K562 (cell line): ENCODE results near the gene ZMIZ1. TPM values are rescaled to one million over a fixed set of nuclear protein-coding genes. Genes with fewer than 3 reads are reported as not detected.

ENCODE experiments used
- MAX ChIP-seq: sonication (generic); formaldehyde crosslinking; IDR thresholded peaks from 2 replicates; pipeline ENCODE4 v1.9.0; 2022; ENCODE audit warnings: mild to moderate bottlenecking, missing genetic modification reagents
- polyA plus RNA-seq, 8 experiments: library from polyadenylated mRNA; depleted of rRNA in 4 of 8; stranded (reverse) in 5 of 8; unstranded in 3 of 8; fragments of >200 nt; fragmentation: Nextera tagmentation in 2 of 8; fragmentation: Illumina TruSeq in 1 of 8; extraction: Ambion mirVana in 2 of 8; extraction: Trizol in 1 of 8; gene quantifications; 2 replicates each; pipeline versions ENCODE4 v1.2.1 to v1.2.3, GENCODE V29; 2011 to 2014; ENCODE audit warnings: inconsistent platforms in 1 of 8, missing spikeins in 1 of 8
- total RNA-seq, 7 experiments: library from RNA; depleted of rRNA in 6 of 7; stranded (reverse); fragments of >200 nt in 6 of 7; fragmentation: Illumina TruSeq in 2 of 7; extraction: Trizol in 2 of 7; gene quantifications; 2 replicates each; pipeline versions ENCODE4 v1.2.1 to v1.2.3, GENCODE V29; 2011 to 2021; ENCODE audit warnings: low replicate concordance in 1 of 7
- TF ChIP-seq, protein P1 (sequence below): fragments of 150-350 bp; conservative IDR thresholded peaks from 2 replicates; pipeline ENCODE4 v1.6.1; 2014; ENCODE audit warnings: low read length
- TF ChIP-seq, protein P2 (sequence below): fragments of 250-450 bp; sonication (Bioruptor Pico); IDR thresholded peaks from 2 replicates; pipeline ENCODE4 v1.4.0; 2020
- TF ChIP-seq, protein P3 (sequence below), 2 experiments: fragments of 450-650 bp; IDR thresholded peaks; 2 replicates each; pipeline ENCODE4 v1.6.1; 2016

Gene ZMIZ1
- total and polyA plus RNA-seq, 9 of the 15 experiments (the other 6 are each of a cell fraction or from before 2014, with no cell fraction given): 1.0 to 37.3 (median 4.3) TPM

DNA sequence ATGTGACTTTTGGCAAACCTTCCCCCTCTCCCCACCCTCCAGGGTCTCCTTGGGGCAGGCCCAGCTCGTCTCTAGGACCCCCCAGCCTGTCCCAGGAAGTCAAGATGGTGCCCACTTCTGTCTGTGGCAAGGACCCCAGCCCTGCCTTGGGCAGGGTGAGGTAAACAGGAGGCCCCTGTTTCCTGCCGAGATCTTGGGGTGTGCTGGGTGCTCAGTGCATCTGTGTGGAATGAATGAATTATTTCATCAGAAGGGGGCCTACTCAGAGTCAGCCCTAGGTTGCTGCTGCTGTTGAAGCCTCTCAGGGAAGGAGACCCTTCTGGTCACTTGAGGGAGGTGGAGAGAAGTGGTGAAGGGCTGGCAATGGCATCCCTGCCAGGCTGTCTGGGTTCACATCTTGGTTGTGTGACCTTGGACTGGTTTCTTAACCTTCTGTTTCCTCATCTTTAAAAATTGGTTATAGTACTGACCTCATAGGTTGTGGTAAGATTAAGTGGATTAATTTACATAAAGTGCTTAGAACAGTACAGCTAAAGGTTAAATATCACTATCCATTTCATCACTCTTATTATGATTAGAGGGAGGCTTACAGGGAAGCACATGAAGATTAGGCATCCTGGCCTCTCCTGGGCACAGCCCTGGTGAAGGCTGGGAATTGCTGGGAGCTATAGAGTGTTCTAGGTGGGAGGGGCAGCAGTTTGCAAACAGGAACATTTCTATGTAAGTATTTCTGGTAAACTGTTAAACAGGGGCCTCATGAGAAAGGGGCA, 67.7 kb downstream of the ZMIZ1 start (continued):
- TF ChIP-seq, protein P1, sequence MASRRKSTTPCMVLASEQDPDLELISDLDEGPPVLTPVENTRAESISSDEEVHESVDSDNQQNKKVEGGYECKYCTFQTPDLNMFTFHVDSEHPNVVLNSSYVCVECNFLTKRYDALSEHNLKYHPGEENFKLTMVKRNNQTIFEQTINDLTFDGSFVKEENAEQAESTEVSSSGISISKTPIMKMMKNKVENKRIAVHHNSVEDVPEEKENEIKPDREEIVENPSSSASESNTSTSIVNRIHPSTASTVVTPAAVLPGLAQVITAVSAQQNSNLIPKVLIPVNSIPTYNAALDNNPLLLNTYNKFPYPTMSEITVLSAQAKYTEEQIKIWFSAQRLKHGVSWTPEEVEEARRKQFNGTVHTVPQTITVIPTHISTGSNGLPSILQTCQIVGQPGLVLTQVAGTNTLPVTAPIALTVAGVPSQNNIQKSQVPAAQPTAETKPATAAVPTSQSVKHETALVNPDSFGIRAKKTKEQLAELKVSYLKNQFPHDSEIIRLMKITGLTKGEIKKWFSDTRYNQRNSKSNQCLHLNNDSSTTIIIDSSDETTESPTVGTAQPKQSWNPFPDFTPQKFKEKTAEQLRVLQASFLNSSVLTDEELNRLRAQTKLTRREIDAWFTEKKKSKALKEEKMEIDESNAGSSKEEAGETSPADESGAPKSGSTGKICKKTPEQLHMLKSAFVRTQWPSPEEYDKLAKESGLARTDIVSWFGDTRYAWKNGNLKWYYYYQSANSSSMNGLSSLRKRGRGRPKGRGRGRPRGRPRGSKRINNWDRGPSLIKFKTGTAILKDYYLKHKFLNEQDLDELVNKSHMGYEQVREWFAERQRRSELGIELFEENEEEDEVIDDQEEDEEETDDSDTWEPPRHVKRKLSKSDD: no peak
- TF ChIP-seq, protein P2, sequence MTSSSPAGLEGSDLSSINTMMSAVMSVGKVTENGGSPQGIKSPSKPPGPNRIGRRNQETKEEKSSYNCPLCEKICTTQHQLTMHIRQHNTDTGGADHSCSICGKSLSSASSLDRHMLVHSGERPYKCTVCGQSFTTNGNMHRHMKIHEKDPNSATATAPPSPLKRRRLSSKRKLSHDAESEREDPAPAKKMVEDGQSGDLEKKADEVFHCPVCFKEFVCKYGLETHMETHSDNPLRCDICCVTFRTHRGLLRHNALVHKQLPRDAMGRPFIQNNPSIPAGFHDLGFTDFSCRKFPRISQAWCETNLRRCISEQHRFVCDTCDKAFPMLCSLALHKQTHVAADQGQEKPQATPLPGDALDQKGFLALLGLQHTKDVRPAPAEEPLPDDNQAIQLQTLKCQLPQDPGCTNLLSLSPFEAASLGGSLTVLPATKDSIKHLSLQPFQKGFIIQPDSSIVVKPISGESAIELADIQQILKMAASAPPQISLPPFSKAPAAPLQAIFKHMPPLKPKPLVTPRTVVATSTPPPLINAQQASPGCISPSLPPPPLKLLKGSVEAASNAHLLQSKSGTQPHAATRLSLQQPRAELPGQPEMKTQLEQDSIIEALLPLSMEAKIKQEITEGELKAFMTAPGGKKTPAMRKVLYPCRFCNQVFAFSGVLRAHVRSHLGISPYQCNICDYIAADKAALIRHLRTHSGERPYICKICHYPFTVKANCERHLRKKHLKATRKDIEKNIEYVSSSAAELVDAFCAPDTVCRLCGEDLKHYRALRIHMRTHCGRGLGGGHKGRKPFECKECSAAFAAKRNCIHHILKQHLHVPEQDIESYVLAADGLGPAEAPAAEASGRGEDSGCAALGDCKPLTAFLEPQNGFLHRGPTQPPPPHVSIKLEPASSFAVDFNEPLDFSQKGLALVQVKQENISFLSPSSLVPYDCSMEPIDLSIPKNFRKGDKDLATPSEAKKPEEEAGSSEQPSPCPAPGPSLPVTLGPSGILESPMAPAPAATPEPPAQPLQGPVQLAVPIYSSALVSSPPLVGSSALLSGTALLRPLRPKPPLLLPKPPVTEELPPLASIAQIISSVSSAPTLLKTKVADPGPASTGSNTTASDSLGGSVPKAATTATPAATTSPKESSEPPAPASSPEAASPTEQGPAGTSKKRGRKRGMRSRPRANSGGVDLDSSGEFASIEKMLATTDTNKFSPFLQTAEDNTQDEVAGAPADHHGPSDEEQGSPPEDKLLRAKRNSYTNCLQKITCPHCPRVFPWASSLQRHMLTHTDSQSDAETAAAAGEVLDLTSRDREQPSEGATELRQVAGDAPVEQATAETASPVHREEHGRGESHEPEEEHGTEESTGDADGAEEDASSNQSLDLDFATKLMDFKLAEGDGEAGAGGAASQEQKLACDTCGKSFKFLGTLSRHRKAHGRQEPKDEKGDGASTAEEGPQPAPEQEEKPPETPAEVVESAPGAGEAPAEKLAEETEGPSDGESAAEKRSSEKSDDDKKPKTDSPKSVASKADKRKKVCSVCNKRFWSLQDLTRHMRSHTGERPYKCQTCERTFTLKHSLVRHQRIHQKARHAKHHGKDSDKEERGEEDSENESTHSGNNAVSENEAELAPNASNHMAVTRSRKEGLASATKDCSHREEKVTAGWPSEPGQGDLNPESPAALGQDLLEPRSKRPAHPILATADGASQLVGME: no peak
- TF ChIP-seq, protein P3, sequence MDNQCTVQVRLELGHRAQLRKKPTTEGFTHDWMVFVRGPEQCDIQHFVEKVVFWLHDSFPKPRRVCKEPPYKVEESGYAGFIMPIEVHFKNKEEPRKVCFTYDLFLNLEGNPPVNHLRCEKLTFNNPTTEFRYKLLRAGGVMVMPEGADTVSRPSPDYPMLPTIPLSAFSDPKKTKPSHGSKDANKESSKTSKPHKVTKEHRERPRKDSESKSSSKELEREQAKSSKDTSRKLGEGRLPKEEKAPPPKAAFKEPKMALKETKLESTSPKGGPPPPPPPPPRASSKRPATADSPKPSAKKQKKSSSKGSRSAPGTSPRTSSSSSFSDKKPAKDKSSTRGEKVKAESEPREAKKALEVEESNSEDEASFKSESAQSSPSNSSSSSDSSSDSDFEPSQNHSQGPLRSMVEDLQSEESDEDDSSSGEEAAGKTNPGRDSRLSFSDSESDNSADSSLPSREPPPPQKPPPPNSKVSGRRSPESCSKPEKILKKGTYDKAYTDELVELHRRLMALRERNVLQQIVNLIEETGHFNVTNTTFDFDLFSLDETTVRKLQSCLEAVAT (IDR thresholded peaks at IDR 0.05): no peak
- TF ChIP-seq MAX (CRISPR knock-in tag): peak; percentile 49
